HG02798 (cell line): Measurements from ENCODE around the gene ARL6.

Experiments used
- ATAC-seq: cut with Tn5 transposase; IDR thresholded peaks from one replicate; pipeline ENCODE4 v1.9.1; 2021; ENCODE audit warnings: mild to moderate bottlenecking; ENCODE audit not compliant: unreplicated experiment, poor library complexity

ARL6 gene

DNA sequence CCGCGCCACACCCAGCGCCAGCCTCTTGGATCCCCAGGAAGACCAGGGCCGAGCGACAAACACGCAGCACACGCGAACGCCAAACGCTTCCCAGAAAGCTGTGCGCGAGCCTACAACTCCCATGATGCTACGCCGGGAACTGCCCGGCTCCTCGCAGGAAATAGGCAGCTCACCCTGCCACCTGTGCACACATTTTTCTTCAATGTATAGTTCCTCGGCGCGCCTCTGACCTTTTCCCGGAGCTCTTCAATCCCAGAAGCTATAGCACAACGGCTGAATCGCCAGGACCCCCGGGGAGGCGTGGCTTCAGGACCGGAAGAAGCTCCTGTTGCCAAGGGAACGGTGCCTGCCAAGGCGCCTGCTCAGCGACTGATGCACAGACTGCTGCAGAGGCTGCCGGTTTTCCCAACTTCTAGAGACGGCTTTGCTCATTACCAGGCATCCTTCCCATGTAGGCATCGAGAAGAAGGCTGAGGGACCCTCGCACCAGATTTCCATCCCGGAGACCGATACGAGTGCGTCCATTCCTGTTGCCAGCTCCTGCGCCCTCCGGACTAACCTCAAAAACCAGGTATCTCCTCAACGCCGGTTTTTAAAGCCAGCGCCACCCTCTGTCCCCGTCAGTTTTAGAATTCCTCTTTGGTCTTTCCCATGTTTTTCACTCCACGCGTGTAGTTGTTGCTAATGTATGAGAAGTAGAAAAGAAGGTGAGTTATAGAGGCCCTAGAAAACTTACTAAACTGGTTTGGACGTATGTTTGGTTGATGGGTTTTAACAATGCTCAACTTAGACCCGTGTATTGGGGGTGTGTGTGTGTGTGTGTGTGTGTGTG, at the start of gene ARL6:
Gene ARL6 (plus strand): TSS at position 352 of the 832 bp plus-strand sequence. CDS start 3,350 bp downstream, outside the sequence.
- ATAC-seq = peak; percentile 97

DNA sequence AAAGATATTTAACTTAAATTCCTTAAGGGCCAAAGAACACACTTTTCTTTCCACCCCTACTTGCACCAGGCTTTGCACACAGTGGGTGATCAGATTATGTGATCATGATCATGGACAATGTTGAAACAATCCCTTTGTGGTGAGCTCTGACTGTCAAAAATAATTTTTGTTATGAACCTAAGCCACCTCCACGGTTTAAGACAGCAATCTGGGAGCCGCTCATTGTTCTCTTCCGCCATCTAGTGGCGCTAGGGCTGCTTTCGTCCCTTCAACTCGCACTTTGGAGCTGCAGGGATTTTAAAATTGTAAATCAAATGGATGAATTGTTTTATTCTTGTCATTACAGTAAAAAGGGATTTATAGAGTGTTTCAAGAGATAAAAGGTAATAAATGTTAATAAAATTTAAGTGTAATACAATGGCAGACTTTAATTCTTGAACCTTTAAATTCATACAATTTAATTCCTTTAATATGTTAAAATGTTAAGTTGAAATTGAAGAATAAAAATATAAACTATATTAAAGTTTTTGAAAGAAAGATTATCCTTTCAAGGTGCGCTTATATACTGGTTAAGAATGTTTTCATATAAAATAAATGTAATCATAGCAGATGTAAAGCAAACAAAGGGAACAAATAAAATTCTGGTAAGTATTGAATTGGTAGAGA, 45.3 kb upstream of the ARL6 start:
- peak; percentile 94 for ATAC-seq

- no peak for ATAC-seq
Measured at GRCh38 chr3:97720417-97720816, 44.1 kb upstream of the ARL6 start.

- ATAC-seq = no peak
Measured at GRCh38 chr3:97721446-97721845, 43.1 kb upstream of the ARL6 start.

DNA sequence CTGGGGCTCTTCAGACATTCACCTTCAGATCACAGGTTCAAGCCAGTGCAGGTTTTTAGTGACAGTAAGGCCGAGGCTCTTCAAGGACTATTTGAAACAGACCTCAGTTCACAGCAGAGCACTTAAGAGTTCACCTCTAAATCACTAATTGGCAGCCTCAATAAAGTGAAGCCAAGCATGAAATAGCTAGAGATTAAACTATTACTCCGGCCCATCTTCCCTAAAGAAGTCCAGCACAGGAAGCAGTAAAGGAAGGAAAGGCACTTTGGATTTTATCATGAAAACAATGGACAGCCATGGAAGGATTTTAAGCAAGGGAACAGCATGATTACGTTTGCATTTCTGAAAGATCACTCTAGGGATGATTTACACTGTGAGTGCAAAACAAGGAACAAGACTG, 27.6 kb upstream of the ARL6 start:
- ATAC-seq = no peak

DNA sequence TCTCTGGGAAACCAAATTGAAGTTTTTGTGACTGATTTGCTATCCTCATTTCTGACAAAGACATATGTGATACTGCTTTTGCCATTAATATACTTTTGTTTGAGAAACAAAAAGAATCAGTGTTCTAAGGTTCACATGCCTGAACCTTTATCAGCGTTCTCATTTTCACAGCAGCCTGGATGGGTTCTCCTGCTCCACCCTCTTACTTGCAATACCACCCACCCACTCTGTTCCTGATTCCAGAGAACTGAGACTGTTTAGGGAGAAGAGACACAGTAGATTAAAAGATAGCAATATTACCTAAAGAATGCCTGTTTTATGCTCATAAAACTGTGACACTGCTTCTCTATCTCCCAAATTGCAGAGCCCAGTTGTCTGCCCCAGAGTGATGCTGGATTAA, 25.8 kb upstream of the ARL6 start:
- no peak for ATAC-seq

- no peak for ATAC-seq
Measured at GRCh38 chr3:97742036-97742435, 22.5 kb upstream of the ARL6 start.

- ATAC-seq = no peak
Measured at GRCh38 chr3:97744289-97744688, 20.3 kb upstream of the ARL6 start.

DNA sequence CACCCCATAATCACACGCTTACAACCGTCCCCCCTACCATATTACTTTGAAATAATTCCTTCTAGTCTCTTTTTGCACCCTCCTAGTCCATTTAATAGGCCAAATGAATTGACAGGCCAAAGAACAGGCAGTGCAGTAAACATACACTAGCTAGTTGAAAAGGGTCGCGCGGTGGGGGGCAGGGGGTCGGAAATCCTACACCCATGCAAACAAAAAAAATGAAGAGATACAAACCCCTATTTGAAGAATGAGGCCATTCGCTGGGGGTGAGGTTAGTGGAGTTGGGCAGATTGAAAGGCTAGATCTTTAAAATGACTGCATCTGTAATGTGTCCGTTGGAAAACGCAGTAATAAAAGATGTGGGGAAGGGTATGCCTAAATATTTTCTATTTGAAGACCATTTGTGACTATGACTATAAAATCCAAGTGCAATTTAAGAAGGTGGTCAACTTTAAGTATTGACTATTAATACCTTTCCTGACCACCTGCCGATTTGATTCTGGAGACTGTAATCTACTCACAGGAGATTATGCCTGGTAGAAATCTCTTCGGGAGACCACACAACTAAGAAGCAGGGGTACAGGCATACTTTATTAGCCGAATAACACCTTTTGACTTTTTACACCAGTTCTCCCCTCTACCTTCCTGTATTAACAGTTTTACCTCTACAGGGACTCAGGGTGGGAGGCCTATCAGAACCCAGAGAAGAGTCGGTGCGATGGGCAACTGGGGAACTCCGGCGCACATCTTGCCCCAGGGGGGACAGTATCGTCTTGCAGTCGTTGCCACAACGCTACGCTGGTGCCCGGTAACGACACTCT, 762 bp upstream of the ARL6 start:
- ATAC-seq = peak; percentile 38

DNA sequence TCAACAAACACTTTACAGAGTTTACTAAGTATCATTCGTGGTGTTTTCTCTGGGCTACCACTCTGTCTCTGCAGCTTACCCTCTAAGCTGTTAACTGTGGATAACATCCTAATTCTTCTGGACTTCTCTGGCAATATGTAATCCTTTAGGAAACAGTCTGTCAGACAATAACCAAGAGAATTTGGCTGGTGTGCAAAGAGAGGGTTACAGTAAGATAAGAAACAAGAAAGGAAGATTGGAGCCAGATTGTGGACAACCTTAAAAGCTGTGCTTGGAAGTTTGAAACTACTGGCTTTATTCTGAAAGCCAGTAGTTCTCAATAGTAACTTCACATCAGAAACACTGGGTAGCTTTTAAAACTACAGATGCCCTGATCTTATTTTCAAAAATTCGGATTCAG, 778 bp downstream of the ARL6 start:
- no peak for ATAC-seq

DNA sequence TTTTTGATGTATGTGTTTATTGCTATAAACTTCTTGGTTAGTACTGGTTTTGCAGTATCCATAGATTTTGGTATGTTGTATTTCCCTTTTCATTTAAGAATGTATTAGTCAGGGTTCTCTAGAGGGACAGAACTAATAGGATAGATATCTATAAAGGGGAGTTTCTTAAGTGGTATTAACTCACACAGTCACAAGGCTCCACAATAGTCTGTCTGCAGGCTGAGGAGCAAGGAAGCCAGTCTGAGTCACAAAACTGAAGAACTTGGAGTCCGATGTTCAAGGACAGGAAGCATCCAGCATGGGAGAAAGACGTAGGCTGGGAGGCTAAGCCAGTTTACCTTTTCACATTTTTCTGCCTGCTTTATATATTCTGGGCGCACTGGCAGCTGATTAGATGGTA, 8.4 kb downstream of the ARL6 start:
- ATAC-seq = no peak

DNA sequence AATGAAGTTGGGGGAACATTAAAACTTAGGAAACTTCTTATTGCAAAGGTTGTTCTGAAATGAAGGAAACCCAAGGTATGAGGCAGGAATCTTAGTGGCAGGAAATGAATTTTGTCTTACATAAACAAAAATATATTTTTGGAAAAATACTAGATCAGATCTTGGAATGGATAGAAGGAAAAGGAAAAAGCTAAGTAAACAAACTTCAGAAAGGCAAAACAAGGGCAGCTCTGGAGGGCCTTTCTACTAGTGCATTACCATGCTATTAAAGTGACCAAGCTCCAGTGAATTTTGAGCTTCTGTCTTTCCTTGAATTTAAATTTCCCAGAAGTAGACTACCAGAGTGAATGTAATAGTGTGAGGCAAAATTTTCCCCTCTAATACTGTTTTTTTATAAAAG, 13.6 kb downstream of the ARL6 start:
- ATAC-seq = no peak

- ATAC-seq = peak; percentile 69
Measured at GRCh38 chr3:97793420-97794019, 29.0 kb downstream of the ARL6 start.

- no peak for ATAC-seq
Measured at GRCh38 chr3:97795951-97796350, 31.4 kb downstream of the ARL6 start.

DNA sequence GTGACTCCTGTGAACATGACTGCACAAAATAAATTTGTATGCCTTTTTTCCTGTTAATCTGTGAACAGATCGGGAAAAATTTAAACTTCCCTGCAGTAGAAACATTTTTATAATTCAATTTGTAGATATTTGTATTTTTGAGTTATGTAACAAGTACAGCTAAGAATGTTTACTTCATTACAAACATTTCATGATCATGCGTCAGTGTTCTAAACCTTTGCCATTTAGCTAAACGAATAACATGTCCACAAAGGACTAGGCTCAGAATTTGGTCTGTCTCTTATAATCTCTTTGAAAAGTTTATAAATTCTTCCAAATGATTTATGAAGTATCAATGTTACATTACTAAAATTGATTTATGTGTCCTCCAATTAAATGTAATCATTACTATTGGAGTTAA, 39.9 kb downstream of the ARL6 start:
- ATAC-seq = no peak

DNA sequence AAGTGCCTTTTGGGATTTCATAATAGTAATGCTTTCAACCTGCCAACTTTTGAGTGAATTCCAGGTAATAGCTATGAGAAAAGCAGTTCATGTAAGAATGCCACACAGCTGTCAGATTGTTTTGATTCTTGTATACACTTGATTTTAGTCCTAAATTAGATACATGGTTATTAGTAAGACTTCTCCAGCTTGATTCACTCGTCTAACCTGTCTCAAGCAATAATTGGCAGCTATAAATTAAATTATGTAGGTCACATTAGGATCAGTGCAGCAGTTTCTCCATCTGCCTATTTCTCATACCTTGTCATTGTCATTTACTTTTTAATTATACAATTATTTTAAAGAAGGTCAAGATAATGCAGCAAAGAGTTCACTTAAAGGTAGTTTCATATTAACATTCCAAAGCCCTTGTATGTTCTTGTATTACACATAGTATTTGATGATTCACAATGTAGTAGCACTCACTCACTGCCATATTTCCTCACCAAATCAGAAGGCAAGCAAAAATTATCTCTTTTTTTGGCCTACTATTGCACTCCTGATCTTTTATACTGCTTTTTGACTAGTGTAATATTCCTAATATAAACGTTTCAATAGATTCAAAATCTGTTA, 46.3 kb downstream of the ARL6 start:
- ATAC-seq = no peak

DNA sequence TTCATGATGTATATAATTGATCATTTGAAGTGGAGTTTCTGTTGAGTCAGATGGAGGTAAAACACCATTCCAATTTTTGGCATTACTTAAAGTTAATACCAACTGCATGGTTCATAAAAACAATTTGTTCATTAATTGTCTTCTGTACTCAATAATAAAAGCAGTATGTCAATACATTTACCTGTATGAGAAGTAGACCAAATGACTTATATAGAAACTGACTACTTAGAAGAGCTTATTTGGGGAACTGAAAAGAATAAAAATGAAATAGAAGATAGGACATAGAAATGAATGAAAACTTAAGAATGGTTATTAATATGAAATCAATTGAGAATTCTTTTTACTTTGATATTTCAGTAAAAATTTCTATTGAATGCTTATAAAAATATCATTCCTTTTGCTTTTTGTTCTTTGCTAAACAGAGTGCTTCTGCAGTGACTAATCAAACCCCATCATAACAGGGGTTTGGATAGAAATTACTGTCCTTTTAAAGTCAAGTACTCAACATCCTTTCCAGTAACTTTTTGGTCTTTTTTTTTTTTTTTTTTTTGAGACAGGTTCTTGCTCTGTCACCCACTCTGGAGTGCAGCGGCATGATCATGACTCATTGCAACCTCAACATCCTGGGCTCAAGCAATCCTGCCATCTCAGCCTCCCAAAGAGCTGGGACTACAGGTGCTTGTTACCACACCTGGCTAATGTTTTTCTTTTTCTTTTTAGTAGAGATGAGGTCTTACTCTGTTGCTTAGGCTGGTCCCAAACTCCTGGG, 50.8 kb downstream of the ARL6 start:
- ATAC-seq = no peak

GRCh38 chr3:97816811-97817210, 52.3 kb downstream of the ARL6 start:
- no peak for ATAC-seq

DNA sequence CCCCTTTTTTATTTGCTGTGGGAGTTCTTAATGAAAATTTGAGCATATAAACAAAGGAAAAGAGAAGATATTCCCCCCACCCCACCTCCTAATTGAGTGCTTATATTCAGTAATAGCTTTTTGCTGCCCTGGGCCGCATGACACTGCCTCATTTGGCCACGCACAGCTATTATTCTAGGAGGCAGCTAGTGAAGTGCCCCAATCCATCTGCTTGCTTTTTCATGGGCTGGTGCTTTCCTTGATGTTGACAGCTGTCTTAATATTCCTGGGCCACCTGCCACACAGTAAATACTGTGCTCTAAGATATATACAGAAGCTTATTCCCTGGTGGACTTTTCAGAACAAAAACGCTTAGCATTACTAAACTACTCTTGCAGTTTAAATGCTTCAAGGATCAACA, 53.4 kb downstream of the ARL6 start:
- ATAC-seq = no peak
